ENCODE measurements around the gene EGLN1.
"Not testable (repeated sequence)": the region's sequence is repeated elsewhere in the genome, so short reads cannot be mapped to it uniquely, and the experiment has no call there.

Gene EGLN1

GRCh38 chr1:231460614-231461013, 38.5 kb upstream of the EGLN1 start:
- no peaks in the 10 kb centered on the region for H3K27me3 ChIP-seq
- TF ChIP-seq CTCF (IDR thresholded peaks at IDR 0.05), result no peak

GRCh38 chr1:231459438-231459837, 37.4 kb upstream of the EGLN1 start:
- H3K9me3 ChIP-seq, result peaks cover 0 to 17% (median 14%) of the 10 kb centered on the region in 3 donors
- intact Hi-C loops (cut with DNase I; ENCODE audit: low total_unique reads); DNase-seq; H3K4me1 ChIP-seq; H3K36me3 ChIP-seq; H3K27me3 ChIP-seq; H3K4me3 ChIP-seq; H3K27ac ChIP-seq: not testable (repeated sequence)

More at GRCh38 chr1:231460614-231461013, 38.5 kb upstream of the EGLN1 start:
- Histone ChIP-seq H3K9me3 (peaks cover 0 to 17% (median 14%) of the 10 kb centered on the region in 3 donors), H3K36me3 (no peaks in the 10 kb centered on the region), H3K4me3 (no peak overlapping the region), H3K4me1 (no peaks in the 10 kb centered on the region), H3K27ac (no peak overlapping the region)
- intact Hi-C loops (cut with DNase I; ENCODE audit: low total_unique reads), result no loop called here
- no peak for DNase-seq

GRCh38 chr1:231457956-231458355, 35.9 kb upstream of the EGLN1 start:
- H3K27ac ChIP-seq; H3K36me3 ChIP-seq; DNase-seq; H3K4me3 ChIP-seq; intact Hi-C loops (cut with DNase I; ENCODE audit: low total_unique reads); H3K27me3 ChIP-seq; H3K4me1 ChIP-seq: not testable (repeated sequence)
- peaks cover 0 to 17% (median 14%) of the 10 kb centered on the region in 3 donors for H3K9me3 ChIP-seq

- intact Hi-C loops (cut with DNase I; ENCODE audit: low total_unique reads); H3K36me3 ChIP-seq; H3K4me3 ChIP-seq; H3K4me1 ChIP-seq; H3K27ac ChIP-seq; H3K27me3 ChIP-seq; DNase-seq: not testable (repeated sequence)
- H3K9me3 ChIP-seq, result peaks cover 0 to 17% (median 14%) of the 10 kb centered on the region in 3 donors
Observed at GRCh38 chr1:231454133-231454532, 32.0 kb upstream of the EGLN1 start.

GRCh38 chr1:231446138-231446537, 24.1 kb upstream of the EGLN1 start:
- TF ChIP-seq CTCF (IDR thresholded peaks at IDR 0.05), result no peak

GRCh38 chr1:231444059-231444458, 22.0 kb upstream of the EGLN1 start:
- TF ChIP-seq CTCF (IDR thresholded peaks at IDR 0.05), result no peak
- Histone ChIP-seq H3K4me1 (no peaks in the 10 kb centered on the region), H3K4me3 (no peak overlapping the region), H3K27me3 (no peaks in the 10 kb centered on the region), H3K36me3 (no peaks in the 10 kb centered on the region), H3K9me3 (peaks cover 0 to 6% (median 0%) of the 10 kb centered on the region in 3 donors), H3K27ac (no peak overlapping the region)
- no peak for DNase-seq
- intact Hi-C loops (cut with DNase I; ENCODE audit: low total_unique reads), result no loop called here

More at GRCh38 chr1:231446138-231446537, 24.1 kb upstream of the EGLN1 start:
- intact Hi-C loops (cut with DNase I; ENCODE audit: low total_unique reads), result no loop called here
- no peaks in the 10 kb centered on the region for H3K27me3 ChIP-seq
- no peak for DNase-seq
- H3K4me1 ChIP-seq, result no peaks in the 10 kb centered on the region
- H3K9me3 ChIP-seq, result peaks cover 0 to 6% (median 0%) of the 10 kb centered on the region in 3 donors
- H3K4me3 ChIP-seq, result no peak overlapping the region
- H3K27ac ChIP-seq, result no peak overlapping the region
- no peaks in the 10 kb centered on the region for H3K36me3 ChIP-seq

GRCh38 chr1:231443363-231443762, 21.3 kb upstream of the EGLN1 start:
- H3K36me3 ChIP-seq, result no peaks in the 10 kb centered on the region
- intact Hi-C loops (cut with DNase I; ENCODE audit: low total_unique reads), result no loop called here
- peaks cover 0 to 6% (median 0%) of the 10 kb centered on the region in 3 donors for H3K9me3 ChIP-seq
- no peak overlapping the region for H3K27ac ChIP-seq
- no peak for TF ChIP-seq CTCF (IDR thresholded peaks at IDR 0.05)
- H3K27me3 ChIP-seq, result no peaks in the 10 kb centered on the region
- no peak for DNase-seq
- no peaks in the 10 kb centered on the region for H3K4me1 ChIP-seq
- H3K4me3 ChIP-seq, result no peak overlapping the region

All from tibial artery (tissue), 4 donors.